K562 treated with DMSO at 1 percent for 4 hours (cell line): ENCODE data around the gene USP1. TPM values are rescaled to one million over a fixed set of nuclear protein-coding genes. Genes with fewer than 3 reads are reported as not detected.

Experiments
- total RNA-seq: library from RNA; unstranded; fragments of 300-600 nt; gene quantifications from 2 replicates; pipeline ENCODE4 v1.2.3, GENCODE V29; 2022; ENCODE audit not compliant: insufficient read depth

Gene USP1
- total RNA-seq = 25.6 and 30.4 TPM in 2 replicates

GRCh38 chr1:62436466-62437272 lies at the start of gene USP1:
Gene USP1, plus strand, starts transcription at chr1:62437049. Its CDS starts 2,819 bp downstream, at chr1:62439868.

Other genes with a start within 250 kb of the USP1 start
- not detected in 2 replicates for gene L1TD1, start 242.2 kb upstream of the USP1 start, total RNA-seq
- not detected in 2 replicates for gene KANK4, start 117.6 kb upstream of the USP1 start, total RNA-seq
- not detected in 2 replicates for gene ANGPTL3, start 160.5 kb downstream of the USP1 start, total RNA-seq